ENCODE measurements around the gene MKX. TPM values are rescaled to one million over a fixed set of nuclear protein-coding genes. Genes with fewer than 3 reads are reported as not detected.
A peak's percentile ranks its signal among the peaks of the same experiment; 100 is the strongest.

MKX gene, protein sequence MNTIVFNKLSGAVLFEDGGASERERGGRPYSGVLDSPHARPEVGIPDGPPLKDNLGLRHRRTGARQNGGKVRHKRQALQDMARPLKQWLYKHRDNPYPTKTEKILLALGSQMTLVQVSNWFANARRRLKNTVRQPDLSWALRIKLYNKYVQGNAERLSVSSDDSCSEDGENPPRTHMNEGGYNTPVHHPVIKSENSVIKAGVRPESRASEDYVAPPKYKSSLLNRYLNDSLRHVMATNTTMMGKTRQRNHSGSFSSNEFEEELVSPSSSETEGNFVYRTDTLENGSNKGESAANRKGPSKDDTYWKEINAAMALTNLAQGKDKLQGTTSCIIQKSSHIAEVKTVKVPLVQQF
- 5.2 TPM for total RNA-seq

DNA sequence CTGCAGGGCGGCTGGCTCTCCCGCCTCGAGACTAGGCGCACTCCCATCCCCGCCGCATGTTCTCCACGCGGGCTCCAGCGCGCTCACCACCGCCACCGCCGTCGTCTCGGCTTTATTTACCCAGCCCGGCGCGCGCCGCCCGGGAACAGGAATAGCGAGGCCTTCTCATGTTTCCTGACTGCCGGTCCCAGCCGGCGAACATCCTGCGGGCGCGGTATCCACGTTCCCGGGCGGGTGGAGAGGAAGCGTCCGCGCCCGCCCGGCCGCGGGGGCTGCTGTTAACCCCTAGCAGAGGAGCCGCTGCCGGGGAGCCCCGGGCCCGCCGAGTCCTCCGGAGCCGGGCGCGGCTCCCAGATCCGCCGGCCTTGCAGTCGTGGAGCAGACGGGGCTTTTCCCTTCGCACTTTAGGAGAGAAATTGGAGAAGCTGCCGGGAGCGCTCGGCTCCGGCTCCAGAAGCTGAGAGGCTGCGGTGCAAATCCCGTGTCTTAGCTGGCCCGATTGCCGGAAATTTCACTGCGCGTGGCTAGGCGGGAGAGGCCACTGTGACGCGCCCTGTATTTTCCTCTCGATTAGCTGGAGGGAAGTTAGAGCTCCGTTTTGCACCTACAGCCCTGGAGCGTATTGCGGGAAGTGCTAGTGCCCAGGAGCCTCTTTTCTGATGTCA is at the start of gene MKX:
TSS of gene MKX (minus strand) at position 88 of the 665 bp plus-strand sequence. CDS start 2,404 bp downstream, outside the sequence.
- DNase-seq (ENCODE audit: low spot score), result peak; percentile 48

DNA sequence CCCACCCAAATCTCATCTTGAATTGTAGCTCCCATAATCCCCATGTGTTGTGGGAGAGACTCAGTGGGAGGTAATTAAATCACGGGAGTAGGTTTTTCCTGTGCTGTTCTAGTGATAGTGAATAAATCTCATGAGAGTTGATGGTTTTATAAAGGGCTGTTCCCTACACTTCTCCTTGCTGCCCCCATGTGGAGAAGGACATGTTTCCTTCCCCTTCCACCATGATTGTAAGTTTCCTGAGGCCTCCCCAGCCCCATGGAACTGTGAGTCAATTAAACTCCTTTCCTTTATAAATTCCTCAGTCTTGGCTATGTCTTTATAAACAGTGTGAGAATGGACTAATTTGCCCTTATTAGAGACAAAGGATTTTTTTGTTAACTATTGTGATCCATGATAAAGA is 48.5 kb upstream of the MKX start:
- no peak for DNase-seq (ENCODE audit: low spot score)

DNA sequence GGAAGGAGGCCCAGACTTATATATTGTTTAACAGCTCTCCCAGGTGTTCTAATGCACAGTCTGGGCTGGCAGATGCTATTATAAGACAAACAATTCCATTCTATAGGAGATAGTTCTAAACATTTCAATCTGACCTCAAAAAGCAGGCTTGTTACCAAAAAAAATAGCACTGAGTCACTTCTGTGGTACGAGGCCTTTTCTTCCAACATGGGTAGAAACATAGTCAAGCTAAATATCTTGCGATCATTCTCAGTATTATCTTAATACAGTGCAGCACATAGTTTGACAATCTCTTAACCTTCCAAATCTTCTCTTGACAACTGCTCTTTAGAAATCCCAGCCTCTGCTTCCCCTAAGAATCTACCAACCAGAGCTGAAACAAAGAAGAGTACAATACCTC is 46.6 kb upstream of the MKX start:
- no peak for DNase-seq (ENCODE audit: low spot score)

DNA sequence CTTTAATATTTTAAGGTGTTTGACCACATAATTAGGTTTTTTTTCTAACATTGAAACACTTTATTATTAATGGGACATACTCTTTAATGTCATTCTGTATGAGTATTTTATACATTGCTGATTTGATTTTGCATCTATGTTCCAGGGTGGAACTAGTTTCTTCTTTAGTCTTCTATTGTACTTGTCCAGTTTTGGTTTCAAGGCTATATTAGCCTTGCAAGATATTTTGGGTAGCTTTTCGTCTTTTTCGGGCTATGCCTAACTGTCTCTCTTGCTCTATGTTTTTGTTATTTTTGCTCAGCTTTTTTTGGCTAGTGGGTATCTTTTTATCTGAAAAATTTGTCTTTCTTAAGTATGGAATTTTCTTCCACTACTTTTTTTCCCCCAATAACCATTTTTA is 38.7 kb upstream of the MKX start:
- no peak for DNase-seq (ENCODE audit: low spot score)

DNA sequence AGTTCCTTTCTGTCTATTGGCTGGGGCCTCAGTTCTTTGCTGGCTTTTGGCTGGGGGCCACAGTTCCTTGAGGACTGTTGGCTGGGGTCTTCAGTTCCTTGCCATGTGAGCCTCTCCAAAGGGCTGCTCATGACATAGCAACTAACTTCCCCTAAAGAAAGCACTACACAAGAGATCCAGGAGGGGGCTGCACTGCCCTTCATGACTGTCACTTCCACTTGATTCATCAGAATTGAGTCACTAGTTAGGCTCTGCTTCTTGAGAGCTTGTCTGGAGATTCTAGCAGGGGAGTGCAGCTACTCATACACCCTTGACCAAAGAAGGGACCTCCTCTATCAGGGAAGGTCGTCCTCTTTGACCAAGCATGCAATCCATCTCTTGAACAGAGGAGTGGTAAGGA is 38.0 kb upstream of the MKX start:
- peak; percentile 30 for DNase-seq (ENCODE audit: low spot score)

DNA sequence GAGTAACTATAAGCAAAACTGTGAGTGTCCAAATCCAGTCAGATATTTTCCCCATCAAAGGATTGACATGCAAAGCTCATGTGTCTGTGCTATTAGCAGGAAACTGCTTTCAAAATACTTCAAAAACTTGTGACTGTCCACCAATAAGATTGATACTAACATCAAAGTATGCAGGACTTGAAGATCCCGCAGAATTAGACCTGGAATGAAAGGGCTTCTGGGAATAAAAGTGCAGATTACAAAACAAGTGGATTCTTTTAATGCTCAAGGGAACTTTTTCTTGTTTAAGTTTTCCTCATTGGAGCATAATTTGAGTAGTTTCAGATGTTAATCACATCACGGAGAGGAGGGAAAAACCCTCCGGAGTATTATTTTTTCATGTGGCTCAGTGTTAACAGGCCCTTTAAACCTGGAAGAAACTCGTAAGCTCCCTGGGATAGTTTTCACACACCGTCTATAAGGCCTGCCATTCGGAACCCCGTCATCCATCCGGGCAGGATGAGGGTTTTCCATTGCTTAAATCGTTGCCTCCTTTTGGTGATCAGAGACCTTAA is 33.9 kb upstream of the MKX start:
- DNase-seq (ENCODE audit: low spot score), result no peak

DNA sequence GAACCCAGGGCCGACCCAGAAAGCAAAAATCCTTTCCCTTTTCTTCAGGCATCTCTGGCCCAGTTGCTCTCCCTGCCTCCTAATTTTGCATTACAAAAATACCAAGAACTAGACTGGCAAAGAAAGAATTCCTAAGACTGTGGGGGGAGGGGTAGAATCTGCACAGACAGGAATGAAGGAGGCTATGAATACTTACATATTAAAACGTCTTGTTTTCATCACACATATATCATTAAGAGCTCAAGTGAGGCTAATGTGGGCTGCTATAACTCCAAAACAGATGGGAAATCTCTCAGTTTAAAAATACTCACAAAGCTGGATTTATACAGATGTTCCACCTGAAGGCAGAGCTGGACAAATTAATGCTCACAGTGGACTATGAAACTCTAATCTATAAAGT is 29.2 kb upstream of the MKX start:
- DNase-seq (ENCODE audit: low spot score), result no peak

DNA sequence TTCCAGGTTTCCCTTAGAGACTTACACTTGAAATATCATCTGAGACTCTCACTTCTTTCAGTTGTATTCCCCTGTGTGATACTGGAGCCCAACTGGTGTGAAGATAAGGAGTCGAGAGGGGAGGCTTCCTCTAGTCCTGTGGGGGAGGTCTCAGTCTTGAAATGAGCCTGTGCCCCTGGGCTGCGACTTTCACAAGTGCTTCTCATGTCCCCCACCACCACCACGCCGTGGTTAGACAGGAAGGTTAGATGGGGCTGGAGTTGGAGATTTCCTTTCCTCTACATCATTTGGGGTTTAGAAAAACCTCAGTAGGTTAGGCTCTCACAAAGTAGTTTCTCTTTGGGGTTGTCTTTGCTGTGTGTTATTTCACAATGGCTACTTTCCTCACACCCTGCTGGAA is 25.6 kb upstream of the MKX start:
- DNase-seq (ENCODE audit: low spot score), result no peak

DNA sequence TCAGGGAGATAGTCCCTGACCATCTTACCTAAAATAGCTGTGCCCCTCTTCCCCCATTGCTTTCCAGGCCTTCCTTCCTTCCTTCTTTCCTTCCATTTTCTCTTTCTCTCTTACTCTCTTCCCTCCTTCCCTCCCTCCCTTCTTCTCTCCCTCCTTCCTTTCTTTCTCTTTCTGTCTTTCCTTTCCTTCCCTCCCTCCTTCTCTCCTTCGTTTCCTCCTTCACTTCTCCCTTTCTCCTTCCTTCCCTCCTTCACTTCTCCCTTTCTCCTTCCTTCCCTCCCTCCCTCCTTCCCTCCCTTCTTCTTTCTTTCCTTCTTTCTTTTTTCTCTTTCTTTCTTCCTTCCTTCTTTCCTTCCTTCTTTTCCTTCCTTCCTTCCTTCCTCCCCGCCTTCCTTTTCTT is 24.6 kb upstream of the MKX start:
- no peak for DNase-seq (ENCODE audit: low spot score)

DNA sequence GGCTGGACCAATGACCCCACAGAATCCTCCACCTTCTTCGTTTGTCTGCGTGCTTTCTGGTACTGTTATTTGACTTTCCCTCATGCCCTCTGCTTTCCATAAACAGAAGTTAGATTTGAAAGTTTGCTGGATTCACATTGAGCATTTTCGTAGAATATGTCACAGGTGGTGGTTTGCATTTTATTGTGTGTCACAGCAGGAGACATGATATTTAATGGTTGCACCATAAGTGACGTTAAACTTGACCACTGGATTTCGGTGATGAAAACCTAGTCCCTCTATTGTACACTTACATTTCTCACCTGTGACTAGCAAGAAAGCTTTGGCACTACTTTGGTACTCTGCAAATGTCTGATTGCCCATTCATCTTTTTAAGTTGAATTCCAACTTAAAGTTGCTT is 15.2 kb upstream of the MKX start:
- DNase-seq (ENCODE audit: low spot score), result no peak

DNA sequence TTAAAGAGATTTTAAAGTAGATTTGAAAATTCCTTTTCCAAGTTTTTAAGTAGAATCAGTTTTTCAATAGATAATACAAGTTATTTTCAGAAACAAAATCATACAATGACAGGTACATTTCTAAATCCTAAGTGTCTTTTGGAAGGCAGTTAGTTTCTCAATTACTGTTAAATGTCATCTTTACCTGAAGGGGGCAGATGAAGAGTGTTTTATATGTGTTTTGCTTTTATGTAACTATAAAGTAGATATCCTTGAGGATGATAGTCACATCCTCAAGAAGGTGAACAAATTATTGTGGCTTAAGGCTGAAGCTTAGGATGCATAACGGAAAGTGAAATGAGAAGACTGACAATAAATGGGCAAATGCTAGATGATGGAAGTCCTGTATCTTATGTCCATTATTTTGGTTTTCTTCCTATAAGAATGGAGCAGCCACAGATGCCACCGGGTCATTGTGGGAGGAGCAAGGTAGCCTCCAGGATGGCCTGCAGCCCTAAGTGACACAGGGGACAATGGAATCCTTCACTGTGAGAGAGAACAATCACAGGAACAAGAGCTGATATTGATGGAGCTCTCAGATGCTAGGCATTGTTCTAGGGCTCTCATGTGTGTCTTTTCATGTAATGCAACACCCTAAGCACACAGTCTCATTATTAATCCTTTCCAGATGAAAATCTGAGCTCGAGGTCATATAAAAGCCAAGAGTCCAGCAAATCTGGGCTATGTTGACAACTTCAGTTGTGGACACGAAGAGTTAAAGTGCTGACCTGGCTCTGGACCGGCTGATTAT is 14.1 kb upstream of the MKX start:
- DNase-seq (ENCODE audit: low spot score), result no peak

DNA sequence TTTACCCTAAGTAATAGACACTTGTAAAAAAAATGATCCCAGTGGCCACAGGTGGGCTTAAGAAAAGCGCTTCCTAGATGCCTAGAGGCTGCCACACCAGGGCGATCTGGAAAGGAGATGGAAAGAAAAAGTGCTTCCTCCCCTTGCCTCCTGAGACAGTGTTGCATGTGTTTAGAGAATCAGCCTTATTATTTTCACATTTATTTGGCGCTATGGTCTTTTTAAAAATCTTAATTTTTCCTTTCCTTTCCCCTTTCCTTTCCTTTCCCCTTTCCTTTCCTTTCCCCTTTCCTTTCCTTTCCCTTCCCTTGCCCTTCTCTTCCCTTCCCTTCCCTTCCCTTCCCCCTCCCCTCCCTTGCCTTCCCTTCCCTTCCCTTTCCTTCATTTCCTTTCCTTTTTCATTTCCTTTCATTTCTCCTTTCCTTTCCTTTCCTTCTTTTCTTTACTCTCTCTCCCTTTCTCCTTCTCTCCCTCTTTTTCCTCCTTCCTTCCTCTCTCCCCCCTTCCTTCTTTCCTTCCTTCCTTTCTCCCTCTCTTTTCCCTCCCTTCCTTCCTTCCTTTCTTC is 7.1 kb upstream of the MKX start:
- DNase-seq (ENCODE audit: low spot score), result no peak

DNA sequence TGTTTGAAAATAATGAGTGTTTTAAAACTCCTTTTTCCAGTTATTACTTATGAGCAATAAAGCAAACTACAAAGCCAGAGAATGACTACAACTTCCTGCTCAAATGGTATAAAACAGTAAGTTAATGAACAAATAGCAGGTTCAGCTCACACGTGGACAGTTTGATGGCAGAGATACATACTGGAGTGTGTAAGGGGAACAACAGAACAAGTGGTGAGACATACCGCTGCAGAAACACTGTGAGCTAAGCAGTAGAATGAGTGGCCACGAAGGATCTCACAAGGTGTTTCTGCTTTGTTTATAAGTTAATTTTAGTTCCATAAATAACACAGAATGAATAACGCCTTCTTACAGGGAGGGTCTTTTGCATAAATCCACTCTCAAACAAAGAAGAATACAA is 3.0 kb upstream of the MKX start:
- DNase-seq (ENCODE audit: low spot score), result no peak

DNA sequence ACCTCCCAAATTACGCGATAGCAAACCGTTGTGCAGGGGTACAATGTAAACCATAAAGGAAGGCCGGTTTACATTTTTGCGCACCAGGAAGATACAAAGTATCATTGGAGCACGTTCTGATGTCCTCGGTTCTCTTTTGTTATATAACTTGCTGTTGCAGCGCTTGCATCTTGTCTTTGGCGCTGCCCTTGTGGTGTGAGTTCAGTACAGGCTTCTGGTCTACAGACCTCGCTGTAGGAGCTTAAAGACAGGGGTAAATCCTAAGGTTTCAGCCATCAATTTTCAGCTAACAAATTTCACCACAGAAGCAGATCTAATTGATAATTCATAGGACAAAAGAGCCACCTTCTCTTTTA is 1.5 kb upstream of the MKX start:
- no peak for DNase-seq (ENCODE audit: low spot score)

DNA sequence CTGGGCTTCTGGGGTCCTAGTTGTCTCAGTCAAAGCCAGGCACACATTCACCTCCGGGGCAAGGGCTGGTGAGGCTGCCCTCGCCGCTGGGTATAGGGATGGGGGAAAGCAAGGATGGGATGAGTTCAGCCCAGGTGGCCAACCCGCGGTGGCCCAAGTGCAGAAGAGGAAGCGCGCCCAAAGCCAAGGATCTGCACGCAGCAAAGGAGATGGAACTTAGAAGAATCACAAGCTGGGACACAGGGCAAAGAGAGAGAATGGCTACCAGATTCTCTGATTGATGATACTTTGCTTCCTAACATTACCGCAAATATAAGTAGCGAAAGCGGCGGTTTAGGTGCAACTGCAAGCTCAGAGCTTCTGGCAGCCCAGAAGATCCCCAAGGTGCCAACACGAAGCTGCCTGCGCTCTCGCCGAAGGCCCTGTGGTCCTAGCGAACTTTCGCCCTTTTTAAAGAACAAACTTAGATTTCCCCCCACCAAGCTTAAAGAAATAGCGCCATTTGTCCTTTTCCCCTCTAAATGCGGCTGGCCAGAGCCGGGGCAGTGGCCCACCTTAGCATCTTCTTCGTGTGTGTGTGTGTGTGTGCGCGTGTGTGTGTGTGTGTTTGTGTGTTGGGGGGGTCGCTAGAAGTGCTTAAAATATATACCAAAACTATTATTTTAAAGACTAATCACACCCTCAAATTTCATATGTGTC is 927 bp upstream of the MKX start:
- no peak for DNase-seq (ENCODE audit: low spot score)

DNA sequence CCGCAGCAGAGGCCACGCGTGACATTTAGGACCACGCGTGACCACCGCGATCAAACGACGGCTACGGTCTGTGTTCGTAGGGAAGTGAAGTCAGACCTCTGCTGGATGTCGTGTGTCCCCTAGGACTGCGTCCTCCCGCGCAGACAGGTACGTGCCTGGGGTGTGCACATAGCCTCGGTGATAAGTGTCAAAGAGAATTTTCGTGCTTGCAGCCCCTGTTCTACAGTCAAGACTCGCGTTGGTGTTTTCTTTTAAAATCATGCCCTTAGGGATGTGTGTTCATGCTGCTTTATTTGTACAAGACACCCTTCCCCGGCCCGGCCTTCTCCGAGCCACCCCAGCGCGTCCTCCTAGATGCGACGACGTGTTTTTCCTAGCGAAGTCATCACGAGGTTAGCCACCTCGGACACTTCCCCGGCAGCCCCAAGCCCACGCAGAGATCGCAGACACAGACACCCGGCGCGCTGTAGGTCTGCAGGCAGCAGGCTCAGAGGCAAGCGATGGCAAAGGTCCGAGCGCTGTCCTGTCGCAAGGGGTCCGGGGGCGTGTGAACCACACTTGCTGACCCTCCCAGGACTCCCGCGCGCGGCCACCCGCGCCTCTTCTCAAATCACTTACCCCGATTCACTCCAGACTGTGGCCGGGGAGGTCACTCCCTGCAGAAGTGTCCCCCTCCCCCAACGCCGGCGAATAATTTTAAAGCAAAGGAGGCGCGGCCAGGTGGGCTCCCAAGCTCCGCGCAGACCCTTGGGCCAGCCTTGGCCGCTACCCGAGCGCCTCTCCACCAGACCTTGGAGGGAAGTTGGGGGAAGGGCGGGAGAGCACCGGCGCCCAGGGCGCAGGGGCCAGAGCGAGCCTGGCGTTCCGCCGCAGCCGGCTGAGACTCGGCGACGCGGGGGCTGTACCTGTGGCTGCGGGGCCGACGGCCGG is 552 bp downstream of the MKX start:
- DNase-seq (ENCODE audit: low spot score), result no peak

DNA sequence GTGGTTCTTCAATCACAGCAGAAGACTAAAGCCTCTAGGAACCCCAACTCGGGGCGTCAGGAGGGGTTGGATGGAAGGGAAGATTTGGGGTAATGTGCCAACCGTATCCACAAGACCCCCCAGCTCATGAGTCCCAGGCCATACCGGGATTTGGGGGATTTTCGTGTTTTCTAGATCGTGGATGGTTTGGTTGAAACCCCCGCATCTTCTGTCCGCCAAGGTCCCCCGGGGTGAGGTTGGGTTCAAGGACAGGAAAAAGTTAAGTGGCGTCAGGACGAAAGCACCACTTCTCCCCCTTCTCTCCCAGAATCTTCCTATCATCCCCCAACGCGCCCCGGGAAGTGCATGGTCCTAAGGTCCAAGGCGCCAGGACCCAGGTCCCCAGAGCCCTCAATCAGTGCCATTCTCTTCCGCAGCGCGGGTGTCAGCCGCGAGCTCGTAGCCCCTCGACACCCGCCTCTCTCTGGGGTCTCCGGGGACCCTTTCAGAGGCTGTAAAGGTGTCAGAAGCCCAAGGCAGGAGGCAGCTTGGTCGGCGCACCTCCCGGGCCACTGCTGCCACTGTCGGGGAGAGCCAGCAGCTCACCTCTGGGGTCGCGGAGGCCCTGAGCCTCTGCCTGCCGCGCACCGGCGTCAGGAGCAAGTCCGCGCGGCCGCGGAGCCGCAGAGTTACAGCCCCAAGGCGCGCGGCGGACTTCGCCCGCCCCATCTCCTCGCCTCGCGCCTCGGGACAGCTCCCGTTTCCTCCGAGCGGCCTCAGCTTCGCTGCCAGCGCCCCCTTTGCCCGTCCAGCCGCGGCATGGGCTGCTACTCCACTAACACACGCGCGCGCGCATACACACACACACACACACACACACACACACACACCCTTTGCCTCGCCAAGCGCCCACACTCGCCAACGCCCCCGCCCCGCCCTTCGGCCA is 1.5 kb downstream of the MKX start:
- DNase-seq (ENCODE audit: low spot score), result no peak

DNA sequence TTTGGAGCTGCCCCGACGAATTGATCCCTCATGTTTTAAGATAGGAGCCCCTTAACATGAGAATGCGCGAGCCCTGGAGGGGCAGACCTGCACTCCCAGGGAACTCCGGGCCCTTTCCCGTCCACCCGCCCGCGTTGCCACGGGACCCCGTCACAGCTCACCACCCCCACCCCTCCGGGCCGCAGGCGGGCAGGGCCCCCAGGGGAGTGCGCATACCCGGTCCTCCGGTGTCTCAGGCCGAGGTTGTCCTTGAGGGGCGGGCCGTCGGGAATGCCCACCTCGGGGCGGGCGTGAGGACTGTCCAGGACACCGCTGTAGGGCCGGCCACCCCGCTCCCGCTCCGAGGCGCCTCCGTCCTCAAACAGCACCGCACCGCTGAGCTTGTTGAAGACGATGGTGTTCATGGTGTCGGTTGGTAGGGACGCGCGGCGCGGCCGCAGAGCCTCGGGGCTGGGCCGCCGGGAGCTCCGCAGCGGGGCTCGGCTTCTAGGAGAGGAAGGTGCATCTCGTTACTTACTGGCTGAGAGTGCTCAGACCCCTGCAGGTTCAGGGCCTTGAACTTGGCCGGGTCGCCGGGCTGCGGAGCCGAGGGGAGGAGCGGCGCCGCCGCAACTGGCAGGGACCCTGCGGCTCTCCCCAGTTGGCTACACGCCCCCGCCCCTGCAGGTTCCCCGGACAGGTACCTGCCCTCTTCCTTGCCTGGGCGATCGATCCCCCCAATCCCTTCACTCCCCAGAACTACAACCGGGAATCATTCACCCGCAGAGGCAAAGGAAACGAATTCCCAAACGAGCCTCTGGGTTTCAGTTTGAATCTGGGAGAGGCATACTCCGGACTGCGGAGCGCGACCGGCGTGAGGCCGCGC is 2.4 kb downstream of the MKX start:
- no peak for DNase-seq (ENCODE audit: low spot score)

Data from mucosa of gallbladder (tissue), 1 donor.